IPS-11a (cell line): Measurements from ENCODE around the gene DGKH.
A peak's percentile ranks its signal among the peaks of the same experiment; 100 is the strongest.
"Not testable (repeated sequence)": the region's sequence is repeated elsewhere in the genome, so short reads cannot be mapped to it uniquely, and the experiment has no call there.

Source experiments
- H3K4me3 ChIP-seq: one replicate; pipeline ENCODE4 v1.5.1; 2013; ENCODE audit warnings: low read depth, low read length, control low read depth

DGKH gene

GRCh38 chr13:42225051-42225450 lies 176.6 kb downstream of the DGKH start:
- H3K4me3 ChIP-seq: no peak overlapping the region

GRCh38 chr13:42226759-42227158 lies 178.3 kb downstream of the DGKH start:
- not testable (repeated sequence) for H3K4me3 ChIP-seq

- no peak overlapping the region for H3K4me3 ChIP-seq
Measured at GRCh38 chr13:42228527-42228926, 180.1 kb downstream of the DGKH start.

- no peak overlapping the region for H3K4me3 ChIP-seq
Measured at GRCh38 chr13:42229287-42229686, 180.8 kb downstream of the DGKH start.

GRCh38 chr13:42232671-42233070 lies 184.2 kb downstream of the DGKH start:
- no peak overlapping the region for H3K4me3 ChIP-seq

GRCh38 chr13:42233726-42234125 lies 185.3 kb downstream of the DGKH start:
- no peak overlapping the region for H3K4me3 ChIP-seq

GRCh38 chr13:42239161-42239560 lies 190.7 kb downstream of the DGKH start:
- H3K4me3 ChIP-seq: no peak overlapping the region

GRCh38 chr13:42239644-42240043 lies 191.2 kb downstream of the DGKH start:
- H3K4me3 ChIP-seq: no peak overlapping the region

- no peak overlapping the region for H3K4me3 ChIP-seq
Measured at GRCh38 chr13:42246541-42246940, 198.1 kb downstream of the DGKH start.

GRCh38 chr13:42247883-42248282 lies 199.4 kb downstream of the DGKH start:
- H3K4me3 ChIP-seq: no peak overlapping the region

- H3K4me3 ChIP-seq: no peak overlapping the region
Measured at GRCh38 chr13:42255886-42256285, 207.4 kb downstream of the DGKH start.

GRCh38 chr13:42258747-42259146 lies 210.3 kb downstream of the DGKH start:
- H3K4me3 ChIP-seq: no peak overlapping the region

GRCh38 chr13:42259515-42259914 lies 211.1 kb downstream of the DGKH start:
- H3K4me3 ChIP-seq: no peak overlapping the region

GRCh38 chr13:42260903-42261654 lies 212.6 kb downstream of the DGKH start:
- no peak overlapping the region for H3K4me3 ChIP-seq

- H3K4me3 ChIP-seq: no peak overlapping the region
Measured at GRCh38 chr13:42266473-42266872, 218.0 kb downstream of the DGKH start.

GRCh38 chr13:42270160-42270856 lies 221.9 kb downstream of the DGKH start:
- H3K4me3 ChIP-seq: no peak overlapping the region

- H3K4me3 ChIP-seq: peak overlapping the region; percentile 55
Measured at GRCh38 chr13:42270857-42271215, 222.4 kb downstream of the DGKH start.

GRCh38 chr13:42271337-42272114 lies 223.1 kb downstream of the DGKH start:
- peak overlapping the region; percentile 55 for H3K4me3 ChIP-seq

- H3K4me3 ChIP-seq: peak within 1 kb of the TSS; percentile 79
Measured at GRCh38 chr13:42272115-42272803, 223.8 kb downstream of the DGKH start, which contains the start of gene AKAP11. AKAP11 (plus strand) TSS chr13:42272152; CDS start chr13:42286349, 14,197 bp downstream.

- peak overlapping the region; percentile 79 for H3K4me3 ChIP-seq
Measured at GRCh38 chr13:42272804-42273175, 224.3 kb downstream of the DGKH start.
